ENCODE results near the gene ADAMTSL5.
"Not testable (repeated sequence)": the region's sequence is repeated elsewhere in the genome, so short reads cannot be mapped to it uniquely, and the experiment has no call there.

ADAMTSL5 gene

DNA sequence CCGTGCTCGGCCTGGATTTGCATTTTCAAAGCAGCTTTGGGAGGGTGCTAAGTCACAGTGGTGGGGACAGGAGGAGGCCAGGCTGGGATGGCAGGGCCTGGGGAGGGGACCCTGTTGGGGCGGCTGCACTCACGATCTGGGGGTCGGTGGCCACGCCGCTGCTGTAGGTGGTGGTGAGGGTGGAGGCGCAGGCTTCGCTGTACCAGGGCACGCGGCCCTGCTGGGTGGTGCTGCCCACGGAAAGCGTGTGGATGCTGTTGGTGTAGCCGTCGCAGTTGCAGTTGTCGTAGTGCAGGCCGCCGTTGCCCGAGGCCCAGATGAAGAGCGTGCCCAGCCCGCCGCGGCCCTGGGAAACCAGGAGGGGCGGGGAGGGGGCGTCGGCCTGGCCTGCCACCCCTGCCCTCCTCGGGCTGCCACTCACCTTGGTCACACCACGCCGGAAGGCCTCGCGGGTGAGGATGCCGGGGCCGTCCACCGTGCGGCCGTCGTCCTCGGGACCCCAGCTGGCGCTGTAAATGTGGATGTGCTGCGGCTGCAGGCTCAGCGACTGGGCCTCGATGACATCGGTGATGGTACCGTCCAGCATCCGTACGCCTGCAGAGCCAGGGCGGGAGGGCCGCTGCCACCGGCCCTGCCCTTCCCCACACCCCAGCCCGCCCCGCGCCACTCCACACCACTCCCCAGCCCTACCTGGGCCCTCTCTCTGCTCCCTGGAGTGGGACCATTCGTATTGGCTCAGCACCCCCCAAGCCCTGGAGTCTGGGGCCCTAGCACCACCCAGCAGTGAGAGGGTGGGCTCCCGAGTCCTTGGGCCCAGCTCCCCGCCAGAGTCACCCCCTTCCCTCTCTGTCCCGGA, 25.9 kb downstream of the ADAMTSL5 start:
- ATAC-seq (no peak), DNase-seq (ENCODE audit: low spot score in 2 of 2) (no peak)
- no peaks in the 10 kb centered on the region for H3K9me3 Mint-ChIP-seq
- H3K4me1 Mint-ChIP-seq: peaks cover 17% of the 10 kb centered on the region
- H3K4me3 Mint-ChIP-seq: no peak overlapping the region
- H3K27ac Mint-ChIP-seq: no peak overlapping the region
- peaks cover 11% of the 10 kb centered on the region for H3K36me3 Mint-ChIP-seq

DNA sequence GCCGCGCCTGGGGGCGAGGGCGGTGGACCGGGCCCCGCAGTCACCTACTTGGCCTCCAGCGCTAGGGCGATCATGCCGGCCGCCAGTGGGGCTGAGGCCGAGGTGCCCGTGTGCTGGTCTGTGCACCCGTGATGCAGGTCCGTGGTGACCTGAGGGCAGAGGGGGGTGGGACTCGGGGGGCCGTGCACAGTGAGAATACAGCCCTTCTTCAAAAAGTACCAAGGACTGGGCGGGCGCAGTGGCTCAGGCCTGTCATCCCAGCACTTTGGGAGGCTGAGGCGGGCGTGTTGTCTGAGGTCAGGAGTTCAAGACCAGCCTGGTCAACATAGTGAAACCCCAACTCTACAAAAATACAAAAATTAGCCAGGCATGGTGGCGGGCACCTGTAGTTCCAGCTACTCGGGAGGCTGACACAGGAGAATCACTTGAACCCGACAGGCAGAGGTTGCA, 28.8 kb downstream of the ADAMTSL5 start:
- H3K27ac Mint-ChIP-seq: no peak overlapping the region
- H3K4me3 Mint-ChIP-seq: no peak overlapping the region
- ATAC-seq (no peak), DNase-seq (ENCODE audit: low spot score in 2 of 2) (no peak)
- H3K9me3 Mint-ChIP-seq: no peaks in the 10 kb centered on the region
- peaks cover 8% of the 10 kb centered on the region for H3K36me3 Mint-ChIP-seq
- H3K4me1 Mint-ChIP-seq: peaks cover 5% of the 10 kb centered on the region

DNA sequence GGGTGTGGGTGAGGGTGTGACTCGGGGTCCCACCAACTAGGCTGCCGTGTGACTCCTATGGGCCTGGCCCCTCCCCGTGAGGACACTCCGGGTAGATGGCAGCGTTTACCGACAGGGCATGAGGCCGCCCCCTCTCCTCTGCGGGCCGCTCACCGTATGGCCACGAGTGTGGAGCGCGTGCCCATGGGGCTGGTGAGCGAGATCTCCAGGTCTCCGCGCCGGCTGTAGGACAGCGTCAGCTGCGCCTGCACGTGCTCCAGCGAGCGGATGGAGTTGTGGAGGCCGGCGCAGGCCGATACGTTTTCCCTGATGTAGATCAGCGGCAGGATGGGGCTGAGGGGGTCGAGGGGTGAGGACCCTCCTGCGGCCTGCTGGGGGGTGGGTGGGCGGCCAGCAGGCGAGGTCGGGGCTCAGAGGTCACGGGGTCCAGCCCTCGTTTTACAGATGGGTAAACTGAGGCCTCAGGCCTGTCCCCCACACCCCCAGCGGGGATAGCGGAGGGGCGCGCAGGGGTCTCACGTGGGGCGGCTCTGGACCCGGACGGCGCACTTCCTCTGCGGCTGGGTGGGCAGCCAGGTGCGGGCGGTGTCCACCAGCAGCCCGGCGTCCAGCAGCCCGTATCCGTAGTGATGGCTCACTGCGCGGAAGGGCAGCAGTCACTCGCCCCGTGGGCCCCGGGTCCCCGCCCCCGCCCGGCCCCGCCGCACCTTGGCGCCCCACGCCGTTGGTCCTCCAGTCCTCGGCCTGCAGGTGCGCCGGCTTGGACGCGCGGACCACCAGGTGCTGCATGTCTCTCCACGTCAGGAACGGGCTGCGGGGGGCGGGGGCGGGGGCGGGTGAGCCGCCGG, 29.5 kb downstream of the ADAMTSL5 start:
- no peaks in the 10 kb centered on the region for H3K9me3 Mint-ChIP-seq
- H3K27ac Mint-ChIP-seq: no peak overlapping the region
- DNase-seq (ENCODE audit: low spot score in 2 of 2) (no peak), ATAC-seq (no peak)
- peaks cover 11% of the 10 kb centered on the region for H3K36me3 Mint-ChIP-seq
- H3K4me3 Mint-ChIP-seq: no peak overlapping the region
- H3K4me1 Mint-ChIP-seq: peaks cover 8% of the 10 kb centered on the region

DNA sequence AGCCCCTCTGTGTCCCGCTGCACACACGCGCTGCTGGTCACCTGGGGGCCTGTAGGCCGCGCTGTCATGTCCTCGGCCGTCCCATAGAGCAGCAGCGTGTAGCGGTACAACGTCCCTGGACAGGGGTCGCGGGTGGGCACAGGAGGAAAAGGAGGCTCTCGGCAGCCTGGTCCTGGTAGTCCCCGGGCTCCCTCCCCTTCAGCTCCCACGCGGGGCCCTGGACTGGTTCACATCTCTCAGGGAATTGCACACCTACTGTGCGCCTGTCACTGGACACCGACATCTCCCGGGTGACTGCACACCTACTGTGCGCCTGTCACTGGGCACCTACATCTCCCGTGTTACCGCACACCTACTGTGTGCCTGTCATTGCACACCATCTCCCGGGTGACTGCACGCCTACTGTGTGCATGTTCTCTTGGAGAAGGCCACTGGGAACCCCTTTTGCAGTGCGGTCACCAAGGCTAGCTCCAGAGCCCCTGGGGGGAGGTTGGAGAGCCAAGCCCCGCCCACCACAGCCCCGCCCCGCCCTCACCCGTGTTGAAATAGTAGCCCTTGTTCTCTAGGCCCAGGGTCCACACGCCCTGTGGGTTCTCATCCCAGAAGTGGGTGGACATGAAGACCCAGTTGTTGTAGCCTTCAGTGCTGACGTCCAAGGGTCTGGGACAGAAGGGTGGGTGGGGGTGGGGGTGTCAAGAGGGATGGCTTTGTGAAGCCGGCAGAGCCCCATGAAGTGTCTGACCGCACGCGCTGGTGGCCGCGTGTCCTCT, 30.3 kb downstream of the ADAMTSL5 start:
- DNase-seq (ENCODE audit: low spot score in 2 of 2) (no peak), ATAC-seq (no peak)
- Mint-ChIP-seq H3K9me3 (no peaks in the 10 kb centered on the region), H3K36me3 (peaks cover 11% of the 10 kb centered on the region), H3K4me1 (peaks cover 8% of the 10 kb centered on the region), H3K27ac (no peak overlapping the region), H3K4me3 (no peak overlapping the region)

DNA sequence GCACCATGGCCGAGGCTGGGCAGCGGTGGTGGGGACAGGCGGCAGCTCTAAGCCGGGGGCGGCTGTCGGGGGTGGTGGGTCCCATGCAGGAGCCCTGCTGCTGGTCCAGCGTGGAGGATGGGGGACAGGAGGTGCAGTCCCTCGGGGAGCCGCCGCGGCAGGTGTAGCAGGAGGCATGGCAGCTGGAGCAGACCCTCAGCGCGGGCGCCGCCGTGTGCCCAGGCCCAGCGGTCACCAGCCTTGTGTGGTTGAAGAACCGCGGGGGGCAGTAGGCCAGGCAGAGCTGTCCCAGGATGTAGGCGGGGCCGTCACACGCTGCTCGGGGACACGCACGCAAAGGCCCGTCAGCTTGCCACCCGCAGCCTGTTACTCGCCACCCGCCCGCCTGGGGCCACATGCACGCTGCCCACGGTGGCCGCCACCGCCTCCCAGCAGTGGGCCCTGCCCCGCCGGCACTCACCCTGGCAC, 30.9 kb downstream of the ADAMTSL5 start:
- no peak for DNase-seq (ENCODE audit: low spot score in 2 of 2)
- H3K4me3 Mint-ChIP-seq: no peak overlapping the region
- H3K36me3 Mint-ChIP-seq: peaks cover 15% of the 10 kb centered on the region
- no peak overlapping the region for H3K27ac Mint-ChIP-seq
- peaks cover 14% of the 10 kb centered on the region for H3K4me1 Mint-ChIP-seq
- no peaks in the 10 kb centered on the region for H3K9me3 Mint-ChIP-seq
- no peak for ATAC-seq

DNA sequence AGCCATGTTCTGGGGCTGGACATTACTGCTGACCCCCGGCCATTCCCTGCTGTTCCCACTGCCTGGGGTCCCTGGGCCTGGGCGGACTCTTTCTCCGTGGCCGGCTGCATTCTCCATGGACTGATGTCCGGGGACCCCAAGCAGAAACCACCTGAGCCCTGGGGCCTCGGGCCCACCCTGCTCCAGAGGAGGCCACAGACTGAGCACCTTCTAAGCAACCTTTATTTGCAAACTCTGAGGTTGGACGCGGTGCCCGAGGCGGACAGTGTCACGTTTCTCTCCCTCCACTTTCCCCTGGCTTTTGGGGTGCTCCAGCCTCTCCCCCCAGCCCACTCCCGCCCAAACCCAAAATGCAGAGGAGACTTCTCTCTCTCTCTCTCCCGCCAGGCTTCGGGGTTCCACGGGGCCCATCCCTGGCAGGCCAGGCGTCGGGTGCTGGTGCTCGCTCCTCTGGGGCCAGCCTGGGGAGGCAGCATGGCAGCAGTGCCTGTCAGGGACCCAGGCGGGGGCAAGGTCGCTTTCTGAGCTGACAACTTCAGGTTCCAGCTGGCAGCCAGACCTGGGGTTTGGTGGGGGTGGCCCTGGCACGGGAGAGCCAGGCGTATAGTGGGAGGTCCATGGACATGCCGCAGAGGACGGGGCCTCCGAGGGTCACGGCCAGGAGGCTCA, 31.5 kb downstream of the ADAMTSL5 start:
- Mint-ChIP-seq H3K27ac (no peak overlapping the region), H3K36me3 (peaks cover 21% of the 10 kb centered on the region), H3K4me3 (no peak overlapping the region), H3K4me1 (peaks cover 14% of the 10 kb centered on the region), H3K9me3 (no peaks in the 10 kb centered on the region)
- DNase-seq (ENCODE audit: low spot score in 2 of 2) (no peak), ATAC-seq (no peak)

DNA sequence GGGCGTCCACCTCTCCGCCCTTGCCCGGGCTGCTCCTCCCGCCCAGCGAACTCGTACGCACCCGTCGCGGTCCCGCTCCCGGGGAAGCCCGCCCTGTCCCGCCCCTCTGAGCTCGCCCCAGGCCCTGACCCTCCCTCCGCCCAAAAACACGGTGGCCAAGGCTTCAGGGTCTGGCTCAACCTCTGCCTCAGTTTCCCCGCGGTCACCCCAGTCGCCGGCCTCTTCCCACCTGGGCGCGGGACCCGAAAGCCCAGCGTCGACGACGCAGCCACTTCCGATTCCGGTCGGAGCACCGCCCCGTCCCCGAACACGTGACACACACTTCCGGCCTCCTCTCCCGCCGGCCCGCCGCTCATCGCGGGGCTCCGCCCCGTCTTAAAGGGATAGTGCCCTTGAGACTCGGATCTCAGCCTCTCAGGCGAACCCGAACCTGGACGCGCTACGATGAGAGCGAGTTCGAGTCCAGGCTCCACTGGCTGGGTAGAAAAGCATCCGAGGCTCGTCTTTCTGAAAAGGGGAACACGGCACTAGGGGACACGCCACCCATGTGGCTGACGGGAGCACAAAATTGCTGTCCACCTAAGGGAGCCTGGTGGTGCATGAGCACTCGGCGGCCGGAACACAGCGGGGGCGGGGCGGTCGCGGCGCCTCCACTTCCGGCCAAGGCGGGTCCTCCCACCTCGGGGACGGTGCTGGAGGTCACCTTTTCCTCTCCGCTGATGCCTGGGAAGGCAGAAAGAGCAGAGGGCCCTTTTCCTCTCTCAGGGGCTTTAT, 33.7 kb downstream of the ADAMTSL5 start, which contains the start of gene C19orf25:
Gene C19orf25 (minus strand): TSS at position 282 of the 774 bp plus-strand sequence. CDS start 312 bp downstream, outside the sequence.
- H3K4me3 Mint-ChIP-seq: peak within 1 kb of the TSS; percentile 93
- H3K9me3 Mint-ChIP-seq: no peaks in the 10 kb centered on the region
- ATAC-seq (peak; percentile 95), DNase-seq (ENCODE audit: low spot score in 2 of 2) (peak; percentile 77 to 96)
- peaks cover 25% of the 10 kb centered on the region for H3K36me3 Mint-ChIP-seq
- peak within 1 kb of the TSS; percentile 95 for H3K27ac Mint-ChIP-seq
- peaks cover 14% of the 10 kb centered on the region for H3K4me1 Mint-ChIP-seq

DNA sequence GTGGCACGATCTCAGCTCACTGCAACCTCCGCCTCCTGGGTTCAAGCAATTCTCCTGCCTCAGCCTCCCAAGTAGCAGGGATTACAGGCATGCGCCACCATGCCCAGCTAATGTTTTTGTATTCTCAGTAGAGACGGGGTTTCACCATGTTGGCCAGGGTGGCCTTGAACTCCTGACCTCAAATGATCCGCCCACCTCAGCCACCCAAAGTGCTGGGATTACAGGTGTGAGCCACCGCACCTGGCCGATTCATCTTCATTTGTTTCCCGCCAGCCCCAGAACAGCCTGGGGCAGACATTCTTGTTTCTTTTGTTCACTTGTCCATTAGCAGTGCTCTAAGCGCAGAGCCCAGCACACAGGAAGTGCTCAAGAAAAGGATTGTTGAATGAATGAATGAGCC, 35.8 kb downstream of the ADAMTSL5 start:
- peaks cover 16% of the 10 kb centered on the region for H3K4me1 Mint-ChIP-seq
- peaks cover 25% of the 10 kb centered on the region for H3K36me3 Mint-ChIP-seq
- not testable (repeated sequence) for H3K9me3 Mint-ChIP-seq; ATAC-seq; H3K27ac Mint-ChIP-seq; DNase-seq (ENCODE audit: low spot score in 2 of 2); H3K4me3 Mint-ChIP-seq

DNA sequence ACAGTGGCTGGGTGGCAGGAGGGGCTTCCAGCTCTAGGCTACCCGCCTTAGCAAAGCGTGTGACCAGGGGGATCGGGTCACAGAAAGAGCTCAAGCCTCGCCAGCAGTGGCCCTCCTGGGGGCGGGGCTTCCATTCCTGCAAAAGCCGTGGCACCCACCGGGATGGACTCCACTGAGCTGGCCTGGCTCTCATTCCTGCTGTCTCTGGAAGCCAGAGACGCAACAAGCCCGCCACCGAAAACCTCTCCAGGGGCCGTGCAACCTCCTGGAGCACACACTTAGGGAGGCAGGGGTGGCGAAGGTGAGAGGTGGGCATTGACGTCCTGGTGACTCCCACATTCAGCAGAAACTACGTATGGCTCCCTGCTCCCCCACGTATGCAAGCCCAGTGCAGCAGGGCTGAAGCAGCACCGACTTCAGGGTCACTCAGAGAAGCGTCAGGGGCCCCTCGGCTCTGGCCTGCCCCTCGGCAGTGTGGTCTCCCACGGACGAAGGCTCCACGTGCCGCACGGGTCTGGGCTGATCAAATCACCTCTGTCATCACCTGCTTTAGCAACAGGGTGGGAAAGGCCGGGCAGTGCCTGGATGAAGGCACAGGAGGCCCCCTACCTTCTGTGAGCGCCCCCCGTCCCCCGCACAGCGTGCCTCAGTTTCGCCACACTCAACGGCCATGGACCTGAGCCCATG, 36.9 kb downstream of the ADAMTSL5 start:
- Mint-ChIP-seq H3K27ac (no peak overlapping the region), H3K4me3 (no peak overlapping the region), H3K9me3 (no peaks in the 10 kb centered on the region), H3K4me1 (peaks cover 28% of the 10 kb centered on the region), H3K36me3 (peaks cover 25% of the 10 kb centered on the region)
- DNase-seq (ENCODE audit: low spot score in 2 of 2) (no peak), ATAC-seq (no peak)

DNA sequence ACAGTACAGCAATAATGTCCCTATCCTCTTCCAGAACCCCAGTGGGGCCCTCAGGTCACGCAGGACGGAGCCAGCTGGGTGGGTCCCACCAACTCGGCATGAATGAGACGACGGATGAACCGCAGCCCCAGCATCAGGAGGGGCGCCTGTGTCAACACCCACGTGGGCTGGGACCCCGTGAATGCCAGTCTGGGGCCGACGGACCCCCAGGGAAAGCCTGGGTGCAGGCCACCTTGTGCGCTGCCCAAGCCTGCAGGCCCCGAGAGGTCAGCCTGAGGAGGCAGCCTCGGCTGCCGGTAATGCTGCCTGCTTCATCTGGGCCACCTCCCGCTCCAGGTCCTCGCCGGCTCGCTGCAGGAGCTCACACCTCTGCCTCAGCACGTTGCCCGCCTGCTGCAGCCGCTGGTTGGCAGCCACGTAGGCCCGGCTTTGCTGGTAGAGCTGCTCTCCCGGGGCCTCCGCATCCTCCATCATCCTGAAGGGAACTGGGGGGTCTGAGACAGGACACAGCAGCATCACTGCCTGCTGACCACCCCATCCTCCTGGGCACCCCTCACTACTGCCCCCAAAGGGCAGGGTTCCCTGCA, 38.0 kb downstream of the ADAMTSL5 start:
- ATAC-seq (no peak), DNase-seq (ENCODE audit: low spot score in 2 of 2) (no peak)
- H3K9me3 Mint-ChIP-seq: no peaks in the 10 kb centered on the region
- H3K27ac Mint-ChIP-seq: no peak overlapping the region
- no peak overlapping the region for H3K4me3 Mint-ChIP-seq
- H3K4me1 Mint-ChIP-seq: peaks cover 32% of the 10 kb centered on the region
- H3K36me3 Mint-ChIP-seq: peaks cover 22% of the 10 kb centered on the region

DNA sequence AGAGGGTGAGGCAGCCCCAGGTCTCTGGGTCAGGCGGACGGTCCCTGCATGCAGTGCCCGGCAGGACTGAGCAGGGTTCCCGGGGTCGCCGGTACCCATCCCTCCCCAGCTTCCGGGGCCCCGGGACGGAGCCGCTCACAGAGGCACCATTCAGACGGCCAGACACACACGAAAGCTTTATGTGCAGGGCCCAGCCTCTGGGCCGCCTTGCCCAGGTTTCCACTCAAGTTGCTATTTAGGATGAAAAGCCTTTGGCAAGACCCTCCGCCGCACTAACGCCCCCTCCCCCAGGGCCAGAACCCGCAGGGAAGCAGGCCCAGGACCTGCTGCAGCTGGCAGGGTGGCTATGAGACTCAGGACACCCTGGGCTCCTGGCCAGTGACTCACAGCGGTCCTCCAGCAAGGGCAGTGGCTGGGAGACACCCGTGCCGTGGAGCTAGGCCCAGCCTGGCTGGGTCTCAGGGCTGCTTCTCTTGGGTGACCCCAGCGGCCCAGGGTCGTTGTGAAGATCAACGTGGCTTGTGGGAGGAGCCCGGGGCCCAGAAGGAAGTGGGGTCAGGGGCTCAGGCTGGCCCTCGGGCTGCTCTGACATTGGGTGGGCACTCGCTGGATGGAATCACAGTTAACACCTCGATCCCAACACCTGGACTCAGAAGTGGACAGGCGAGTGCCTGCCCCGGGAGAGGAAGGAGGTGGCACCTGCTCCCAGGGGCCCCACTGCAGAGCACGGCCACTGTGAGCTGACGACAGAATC, 38.6 kb downstream of the ADAMTSL5 start:
- no peak for ATAC-seq
- Mint-ChIP-seq H3K4me3 (no peak overlapping the region), H3K4me1 (peaks cover 30% of the 10 kb centered on the region)

DNA sequence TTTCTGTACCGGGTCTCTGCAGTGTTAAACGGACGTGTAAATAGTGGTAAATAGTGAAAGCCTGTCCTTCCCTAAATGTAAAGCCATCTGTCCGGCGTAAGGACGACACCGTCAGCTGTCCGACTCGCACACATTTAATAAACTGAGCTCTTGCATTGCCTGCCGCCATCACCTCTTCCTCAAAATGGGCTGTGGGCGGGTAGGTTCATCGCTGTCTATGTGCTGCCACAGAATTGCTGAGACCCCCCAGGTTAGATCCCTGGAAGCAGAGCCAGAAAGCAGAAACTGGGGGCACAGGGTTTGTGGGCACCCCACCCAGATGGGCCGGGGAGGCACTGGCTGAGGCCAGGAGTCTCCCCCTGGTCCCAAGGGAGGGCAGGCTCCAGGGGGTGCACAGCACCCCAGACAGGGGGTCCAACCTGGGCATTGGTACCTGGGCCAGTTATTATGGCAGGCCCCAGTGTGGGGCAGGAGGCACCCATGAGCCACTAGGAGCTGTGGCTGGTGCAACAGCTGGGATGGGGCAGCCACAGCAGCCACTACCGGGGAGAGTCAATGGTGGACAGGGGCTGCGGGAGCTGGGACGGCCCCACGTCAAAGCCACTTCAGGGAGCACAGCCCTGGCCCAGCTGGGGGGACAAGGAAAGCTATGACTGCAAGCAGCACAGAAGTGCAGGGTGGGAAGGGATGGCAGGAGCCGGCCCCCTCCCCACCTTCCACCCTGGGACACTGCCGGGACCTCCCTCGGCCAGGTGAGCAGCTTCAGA, 39.6 kb downstream of the ADAMTSL5 start:
- DNase-seq (ENCODE audit: low spot score in 2 of 2): no peak
- peaks cover 25% of the 10 kb centered on the region for H3K4me1 Mint-ChIP-seq
- H3K36me3 Mint-ChIP-seq: peaks cover 14% of the 10 kb centered on the region
- no peaks in the 10 kb centered on the region for H3K9me3 Mint-ChIP-seq
- no peak for ATAC-seq
- no peak overlapping the region for H3K27ac Mint-ChIP-seq
- H3K4me3 Mint-ChIP-seq: no peak overlapping the region

More for the DNA sequence above, 38.6 kb downstream of the ADAMTSL5 start:
- Mint-ChIP-seq H3K36me3 (peaks cover 19% of the 10 kb centered on the region), H3K9me3 (no peaks in the 10 kb centered on the region), H3K27ac (no peak overlapping the region)
- no peak for DNase-seq (ENCODE audit: low spot score in 2 of 2)
